HG02623 (cell line): ENCODE measurements around the gene PARVB.

Experiments
- ATAC-seq: cut with Tn5 transposase; IDR thresholded peaks from one replicate; pipeline ENCODE4 v1.9.1; 2021; ENCODE audit warnings: moderate library complexity; ENCODE audit not compliant: unreplicated experiment

Gene PARVB

DNA sequence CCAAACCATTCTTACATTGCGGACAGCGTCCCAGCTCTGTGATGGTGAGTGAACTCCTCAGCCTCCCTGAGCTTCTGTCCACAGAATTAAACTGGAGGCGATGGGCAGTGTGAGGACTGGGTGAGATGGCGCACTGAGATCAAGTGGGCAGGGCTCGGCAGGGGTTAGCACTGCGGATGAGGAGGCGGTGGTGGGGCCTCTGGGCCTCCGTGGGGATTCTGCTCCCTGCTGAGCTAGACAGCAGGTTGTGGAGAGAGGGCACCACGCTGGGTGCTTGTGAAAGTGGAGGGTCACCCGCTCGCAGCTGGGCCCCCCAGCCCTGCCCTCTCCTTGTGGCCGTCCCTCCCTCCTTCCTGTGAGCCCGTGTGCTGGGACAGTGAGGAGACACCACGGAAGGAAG is 131.0 kb downstream of the PARVB start:
- ATAC-seq: no peak

DNA sequence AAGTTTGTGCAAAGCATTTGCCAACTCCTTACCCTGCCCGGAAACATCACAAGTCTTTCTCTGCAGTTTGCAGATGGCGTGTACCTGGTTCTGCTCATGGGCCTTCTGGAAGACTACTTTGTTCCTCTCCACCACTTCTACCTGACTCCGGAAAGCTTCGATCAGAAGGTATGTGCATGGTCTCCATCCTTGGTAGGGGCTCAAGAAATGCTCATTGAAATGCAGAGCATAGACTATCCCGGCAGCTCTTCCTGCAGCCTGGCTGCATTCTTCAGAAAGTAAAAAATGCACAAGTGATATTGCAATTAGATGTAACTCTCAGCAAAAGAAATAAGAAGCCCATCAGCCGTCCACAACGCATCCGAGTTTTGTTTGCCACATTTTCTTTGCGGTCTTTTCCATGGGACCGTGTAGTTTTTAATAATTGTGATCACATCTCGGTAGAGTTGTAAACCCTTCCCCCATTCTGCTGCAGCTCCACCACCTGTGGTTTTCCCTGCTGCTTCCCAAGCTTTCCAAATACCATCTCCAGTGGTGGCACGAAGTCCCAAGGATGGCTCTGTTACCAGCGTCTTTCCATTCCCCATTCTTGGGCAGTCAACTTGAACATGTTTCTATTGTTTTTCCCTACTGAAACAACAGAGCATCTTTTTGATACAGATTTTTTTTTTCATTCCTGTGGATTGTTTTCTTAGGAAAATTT is 134.0 kb downstream of the PARVB start:
- no peak for ATAC-seq

DNA sequence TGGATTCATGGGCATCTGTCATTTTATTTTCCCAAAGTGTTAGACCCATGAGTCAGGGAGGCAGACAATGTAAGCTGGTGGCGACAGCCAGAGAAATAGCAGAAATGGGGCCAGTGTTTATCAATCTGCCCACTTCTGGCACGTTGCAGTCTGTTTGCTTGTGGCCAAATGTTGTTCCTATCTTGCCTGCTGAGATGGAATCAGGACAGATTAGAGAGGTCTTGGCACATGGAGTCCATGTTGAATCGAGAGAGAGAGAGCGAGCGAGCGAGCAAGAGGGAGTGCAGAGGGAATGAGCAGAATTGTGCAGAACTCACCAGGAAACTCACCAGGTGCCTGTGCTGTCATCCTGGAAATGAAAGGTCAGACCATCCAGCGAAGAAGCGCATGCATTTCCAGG is 134.7 kb downstream of the PARVB start:
- ATAC-seq: no peak

DNA sequence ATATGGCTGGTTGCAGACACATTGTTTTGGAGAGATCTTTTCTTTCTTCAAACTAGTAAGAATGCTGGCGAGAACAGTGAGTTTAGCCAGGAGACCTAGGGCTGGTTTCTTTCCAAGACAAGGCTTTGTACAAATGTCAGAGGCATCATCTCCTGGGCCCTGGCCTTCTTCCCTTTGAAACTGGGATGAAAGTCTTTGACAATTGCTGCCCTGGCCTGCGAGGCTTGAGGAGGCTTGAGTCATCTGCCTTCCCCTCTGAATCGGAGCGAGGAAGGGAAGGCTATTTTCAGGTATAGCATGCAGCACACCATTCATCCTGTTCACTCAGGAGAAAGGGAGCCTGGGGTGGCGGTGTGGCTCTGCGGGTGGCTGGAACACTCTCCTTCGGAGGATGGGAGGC is 135.1 kb downstream of the PARVB start:
- no peak for ATAC-seq

DNA sequence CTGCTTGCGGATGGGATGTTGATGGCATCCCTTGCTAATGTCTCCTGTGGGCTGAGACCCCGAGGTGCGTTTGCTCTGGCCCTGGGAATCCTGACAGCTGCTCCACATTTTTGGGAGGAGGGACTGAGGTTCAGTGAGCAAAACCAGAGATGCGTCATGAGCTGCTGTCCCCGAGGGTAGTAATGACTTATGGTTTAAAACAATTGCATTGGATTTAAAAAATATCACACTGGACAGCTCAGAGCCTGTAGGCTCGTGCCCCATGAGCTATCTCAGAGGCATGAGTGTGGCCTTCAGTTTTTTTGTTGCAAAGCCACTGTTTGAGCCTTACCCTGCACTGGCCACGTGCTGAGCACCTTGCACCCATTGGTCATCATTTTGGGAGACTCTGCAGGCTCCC is 135.7 kb downstream of the PARVB start:
- ATAC-seq: no peak

DNA sequence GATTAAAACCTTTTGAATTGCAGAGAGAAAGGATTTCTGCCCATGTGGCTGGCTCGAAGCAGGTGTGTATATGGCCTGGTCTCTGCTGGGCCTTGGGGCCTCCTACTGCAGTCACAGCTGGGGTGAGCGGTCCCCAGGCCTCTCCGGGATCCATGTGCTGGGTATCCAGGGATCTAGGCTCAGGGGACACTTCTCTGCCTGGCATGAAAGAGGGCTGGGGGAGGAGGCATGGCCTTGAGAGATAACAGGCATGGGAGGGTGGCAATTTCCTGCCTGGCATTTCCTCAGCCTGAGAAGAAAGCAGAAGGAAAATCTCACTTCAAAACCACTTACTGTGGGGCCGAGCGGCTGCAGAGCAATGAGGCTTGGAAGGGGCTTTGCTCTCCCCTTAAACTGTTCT is 136.3 kb downstream of the PARVB start:
- ATAC-seq: no peak

DNA sequence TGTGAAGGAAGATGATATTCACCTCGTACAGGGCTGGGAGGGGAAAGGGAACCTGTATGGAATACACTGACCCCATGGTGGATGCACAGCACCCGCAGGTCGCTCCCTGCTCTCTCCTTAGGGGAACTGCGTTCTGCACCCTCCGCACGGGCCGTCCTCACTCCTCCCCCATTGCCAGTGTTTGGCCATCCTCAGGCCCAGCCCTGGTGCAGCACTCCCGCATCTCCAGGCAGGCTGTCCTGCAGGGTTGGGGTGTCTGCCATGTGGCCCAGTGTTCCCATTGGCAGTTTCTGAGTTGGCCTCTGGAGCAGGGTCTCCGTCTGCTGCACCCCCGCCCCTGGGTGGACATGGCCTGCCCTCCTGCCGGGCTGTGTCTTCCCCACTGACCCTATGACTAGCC is 137.6 kb downstream of the PARVB start:
- no peak for ATAC-seq

DNA sequence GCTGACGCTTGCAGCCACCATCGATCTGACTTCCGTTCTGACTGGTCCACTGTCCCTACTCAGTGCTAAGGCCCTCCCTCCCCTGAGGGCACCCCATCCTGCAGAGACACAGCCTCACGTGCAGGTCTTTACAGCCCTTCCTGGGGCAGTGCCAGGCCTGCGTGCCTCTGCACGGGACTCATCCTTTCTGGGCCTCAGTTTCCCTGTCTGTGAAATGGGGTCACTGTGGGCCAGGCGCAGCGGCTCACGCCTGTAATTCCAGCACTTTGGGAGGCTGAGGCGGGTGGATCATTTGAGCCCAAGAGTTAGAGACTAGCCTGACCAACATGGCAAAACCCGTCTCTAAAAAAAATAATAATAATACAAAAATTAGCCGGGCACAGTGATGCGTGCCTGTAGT is 138.9 kb downstream of the PARVB start:
- ATAC-seq: no peak

DNA sequence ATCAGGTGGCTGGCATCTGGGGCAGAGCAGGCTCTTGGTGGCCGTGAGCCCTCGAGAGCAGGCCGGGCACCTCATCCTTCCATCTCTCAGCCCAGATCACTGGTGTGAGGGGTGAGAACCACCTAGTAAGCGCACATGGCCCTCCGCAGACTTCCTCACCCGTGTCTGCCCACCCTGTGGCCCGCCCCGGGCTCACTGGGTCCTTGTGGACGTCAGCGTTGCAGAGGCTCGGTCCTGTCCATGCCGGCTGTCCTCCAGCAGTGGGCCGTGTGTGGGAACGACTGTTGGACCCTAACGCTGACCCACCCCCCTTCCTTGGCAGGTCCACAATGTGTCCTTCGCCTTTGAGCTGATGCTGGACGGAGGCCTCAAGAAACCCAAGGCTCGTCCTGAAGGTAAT is 139.4 kb downstream of the PARVB start:
- ATAC-seq: no peak

DNA sequence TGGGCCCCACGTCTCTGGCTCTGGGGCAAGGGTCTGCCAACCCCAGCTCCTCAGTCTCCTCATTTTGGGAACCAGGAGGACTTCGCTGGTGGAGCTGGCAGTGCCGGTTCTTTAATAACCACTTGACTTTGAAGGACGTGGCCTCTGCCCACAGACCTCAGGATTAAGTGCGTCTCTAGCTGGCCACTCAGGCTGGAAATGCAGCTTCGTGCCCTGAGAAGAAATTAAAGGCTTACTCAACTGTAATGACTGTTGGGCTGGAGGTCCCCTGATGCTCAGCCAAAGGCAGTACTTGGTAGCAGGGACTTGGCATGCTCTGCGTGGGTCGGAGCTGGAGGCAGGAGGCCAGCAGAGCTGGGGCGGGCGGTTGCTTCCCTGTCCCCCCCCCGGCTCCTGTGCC is 139.9 kb downstream of the PARVB start:
- no peak for ATAC-seq

DNA sequence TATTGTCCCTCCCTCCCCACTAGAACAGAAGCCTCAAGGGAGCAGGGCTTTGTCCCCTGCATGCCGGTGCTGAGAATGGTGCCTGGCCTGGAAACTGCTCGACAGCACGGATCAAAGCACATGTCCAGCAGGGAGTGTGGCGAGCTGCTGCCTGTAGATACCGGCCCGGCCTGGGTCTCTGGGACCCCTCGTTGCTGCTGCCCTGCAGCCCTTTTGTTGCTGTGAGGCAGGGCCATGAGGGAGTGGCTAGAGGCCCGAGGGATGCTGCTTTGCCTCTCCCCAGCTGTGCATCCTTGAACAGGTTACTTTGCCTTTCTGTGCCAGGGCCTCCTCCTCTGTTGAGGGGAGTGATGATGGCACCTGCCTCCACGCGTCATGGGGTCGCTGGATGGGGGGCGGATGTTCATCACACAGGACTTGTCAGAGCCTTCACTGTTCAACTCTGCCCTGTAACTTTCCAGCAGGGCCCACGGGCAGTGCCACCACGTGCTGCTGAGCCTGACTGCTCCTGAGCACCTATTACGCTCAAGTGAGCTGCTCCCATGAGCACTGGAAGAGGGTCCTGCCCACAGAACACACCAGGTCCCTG is 141.3 kb downstream of the PARVB start:
- no peak for ATAC-seq

DNA sequence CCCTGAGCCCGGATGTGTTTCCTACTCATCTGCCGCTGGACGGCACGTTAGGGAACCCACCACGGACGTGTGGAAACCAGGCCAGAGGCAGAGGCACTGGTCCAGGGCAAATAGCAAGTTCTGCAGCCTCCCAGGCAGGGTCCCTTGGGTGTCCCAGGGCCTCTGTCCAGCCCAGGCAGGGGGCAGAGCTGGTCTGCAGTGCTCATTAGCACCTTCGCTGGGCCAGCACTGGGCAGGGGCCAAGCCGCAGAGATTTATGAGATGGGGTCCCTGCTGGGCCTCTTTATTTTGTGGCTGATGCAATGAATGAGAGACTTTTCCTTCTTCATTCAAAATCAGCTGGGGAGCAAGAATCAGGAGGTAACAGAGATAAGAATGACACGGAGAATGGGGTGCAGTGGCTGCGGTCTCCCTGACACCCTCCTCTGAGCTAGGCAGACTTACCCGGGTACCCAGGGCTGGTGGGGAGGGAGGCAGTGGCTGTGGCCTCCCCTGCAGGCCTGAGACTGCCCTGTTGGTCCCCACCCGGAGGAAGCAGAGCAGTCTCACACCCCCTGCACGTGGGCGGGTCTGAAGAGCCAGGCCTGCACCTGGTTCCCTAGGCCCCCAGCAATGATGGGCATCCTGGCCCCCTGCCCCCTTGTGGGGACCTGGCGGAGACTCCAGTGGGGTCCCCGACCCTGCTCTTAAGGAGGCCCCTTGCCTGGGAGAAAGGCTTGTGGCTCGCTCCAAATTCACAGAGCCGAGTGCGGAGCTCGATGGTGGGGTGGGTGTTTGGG is 142.6 kb downstream of the PARVB start:
- ATAC-seq: no peak

DNA sequence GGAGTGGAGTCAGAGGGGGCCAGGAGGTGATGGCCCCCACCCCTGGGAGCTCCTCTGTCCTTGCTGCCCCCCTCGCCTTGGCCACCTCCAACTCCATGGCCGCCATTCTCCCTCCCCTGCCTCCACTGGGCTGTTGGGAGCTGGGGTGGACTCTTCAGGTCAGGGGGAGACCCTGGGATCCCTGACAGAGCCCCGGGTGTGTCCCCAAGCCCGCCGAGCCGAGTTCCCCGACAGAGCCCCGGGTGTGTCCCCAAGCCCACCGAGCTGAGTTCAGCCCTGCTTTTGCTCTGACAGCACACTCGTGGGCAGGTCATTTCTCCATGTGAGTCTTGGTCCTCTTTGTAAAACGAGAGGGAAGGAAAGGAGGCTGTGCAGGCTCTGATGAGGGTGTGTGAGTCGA is 143.4 kb downstream of the PARVB start:
- no peak for ATAC-seq

DNA sequence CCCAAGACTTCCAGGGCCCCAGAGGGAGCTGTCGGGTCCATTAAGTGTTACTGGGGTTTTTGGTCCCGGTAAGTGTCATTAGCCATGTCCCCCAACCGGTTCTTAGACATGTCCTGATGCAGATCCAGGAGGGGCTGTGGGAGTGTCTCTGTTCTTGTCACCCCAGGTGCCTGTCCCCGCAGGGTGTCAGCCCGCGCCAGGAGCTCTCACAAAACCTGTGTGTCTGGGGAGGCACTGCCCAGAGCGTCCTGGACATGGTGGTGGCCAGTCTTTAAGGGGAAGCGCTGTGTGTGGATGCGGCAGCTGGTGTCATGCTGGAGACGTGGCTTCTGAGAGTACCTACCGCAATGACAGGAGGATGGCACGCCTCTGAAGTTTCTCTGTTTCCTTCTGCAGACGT is 144.1 kb downstream of the PARVB start:
- no peak for ATAC-seq

DNA sequence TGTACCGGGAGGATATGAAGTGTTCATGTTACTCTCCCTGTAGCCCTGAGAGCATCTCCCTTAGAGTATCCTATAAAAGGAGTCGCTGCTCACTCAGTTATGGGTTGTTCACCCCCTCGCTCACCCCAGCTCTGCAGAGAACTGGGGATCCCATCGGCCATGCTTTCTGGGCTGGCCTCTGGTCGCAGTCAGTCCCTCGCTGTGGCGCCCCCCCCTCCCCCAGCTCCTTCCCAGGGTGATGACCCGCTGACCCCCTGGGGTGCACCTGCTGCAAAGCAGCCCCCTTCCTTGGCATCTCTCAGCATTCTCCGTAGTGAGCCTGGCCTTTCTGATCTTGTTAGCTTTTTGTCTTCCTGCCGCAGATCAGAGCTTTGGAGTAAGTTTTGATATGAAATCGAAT is 146.4 kb downstream of the PARVB start:
- ATAC-seq: no peak

DNA sequence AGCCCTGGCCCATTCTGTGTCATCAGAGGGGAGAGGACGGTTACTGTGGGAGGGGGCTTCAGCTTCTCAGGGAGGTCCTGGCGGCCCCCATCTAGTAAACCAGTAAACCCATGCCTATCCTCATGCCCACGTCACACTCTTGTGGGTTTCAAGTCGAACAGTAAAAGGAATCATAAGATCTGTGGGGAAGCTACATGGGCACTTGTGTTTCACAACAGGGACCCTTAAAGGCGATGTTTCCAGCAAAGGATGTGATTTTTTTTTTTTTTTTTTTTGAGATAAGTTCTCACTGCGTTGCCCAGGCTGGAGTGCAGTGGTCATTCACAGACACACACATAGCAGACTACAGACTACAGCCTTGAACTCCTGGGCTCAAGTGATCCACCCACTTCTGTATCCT is 147.5 kb downstream of the PARVB start:
- ATAC-seq: no peak

DNA sequence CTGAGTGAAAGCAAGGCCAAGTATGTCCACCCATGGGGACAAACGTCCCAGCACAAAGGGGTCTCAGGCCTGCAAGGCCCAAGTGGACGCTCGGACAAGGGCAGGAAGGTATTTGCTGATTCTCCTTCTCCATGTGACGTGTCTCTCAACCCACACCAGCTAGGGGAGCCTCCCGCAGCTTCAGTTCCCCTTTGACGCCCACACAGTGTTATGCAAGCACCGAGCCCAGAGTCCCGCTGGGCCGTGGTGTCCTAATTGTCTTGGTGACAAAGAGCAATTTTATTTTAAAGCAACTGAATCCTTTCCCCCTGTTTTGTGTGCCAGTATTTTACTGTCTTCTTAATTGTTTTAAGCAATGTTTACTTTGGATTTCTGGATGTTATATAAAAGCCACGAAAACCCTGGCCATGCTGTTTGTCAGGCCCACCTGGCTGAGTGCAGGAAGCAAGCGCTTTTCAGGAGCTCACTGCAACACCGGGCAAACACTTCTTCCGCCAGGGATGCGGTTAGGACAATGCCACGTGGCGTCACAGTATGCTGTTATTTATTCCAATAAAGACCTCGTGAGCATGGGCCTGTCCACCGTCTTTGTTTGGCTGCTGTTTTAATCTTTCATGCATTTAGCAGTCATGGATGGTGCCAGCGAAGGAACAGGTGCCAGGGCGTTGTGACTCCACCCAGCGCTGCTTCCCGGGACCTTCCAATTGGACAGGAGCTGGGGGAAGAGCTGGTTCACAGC is 148.4 kb downstream of the PARVB start:
- ATAC-seq: no peak

DNA sequence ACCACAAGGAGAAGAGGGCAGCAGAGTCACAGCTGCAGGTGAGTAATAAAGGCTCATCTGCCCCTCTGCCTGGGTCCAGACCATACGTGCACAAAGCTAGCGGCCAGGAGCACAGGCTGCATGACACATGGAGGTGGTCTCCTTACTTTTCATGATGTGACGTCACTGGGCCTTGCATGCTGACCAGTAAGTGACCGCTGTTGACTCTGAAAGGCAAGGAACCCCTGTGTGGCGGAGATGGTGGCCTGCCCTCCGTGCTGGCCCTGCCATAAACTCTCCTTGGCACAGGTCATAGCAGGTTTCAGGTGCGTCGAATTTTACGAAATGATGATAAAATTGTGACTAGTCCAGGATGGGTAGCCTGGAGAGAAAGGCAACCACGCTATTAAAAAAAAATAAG is 149.1 kb downstream of the PARVB start:
- no peak for ATAC-seq

DNA sequence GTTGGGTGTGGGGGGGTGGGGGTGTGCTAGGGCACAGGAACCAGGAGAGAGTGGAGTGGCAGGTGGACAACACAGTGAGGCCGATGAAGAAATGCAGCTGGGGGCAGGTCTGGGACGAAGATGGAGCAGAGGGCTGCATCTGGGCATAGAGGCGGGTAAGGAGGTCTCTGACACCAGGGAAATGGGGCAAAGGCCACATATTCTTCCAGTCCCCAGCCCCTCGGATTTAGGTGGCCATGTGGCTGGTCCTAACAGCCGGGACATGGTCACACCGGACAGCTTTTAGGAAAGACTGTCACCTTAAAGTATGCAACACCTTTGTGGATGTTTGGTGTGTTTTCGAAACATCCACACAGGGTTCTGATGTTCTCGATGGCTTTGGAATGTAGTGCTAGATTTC is 151.6 kb downstream of the PARVB start:
- ATAC-seq: no peak

DNA sequence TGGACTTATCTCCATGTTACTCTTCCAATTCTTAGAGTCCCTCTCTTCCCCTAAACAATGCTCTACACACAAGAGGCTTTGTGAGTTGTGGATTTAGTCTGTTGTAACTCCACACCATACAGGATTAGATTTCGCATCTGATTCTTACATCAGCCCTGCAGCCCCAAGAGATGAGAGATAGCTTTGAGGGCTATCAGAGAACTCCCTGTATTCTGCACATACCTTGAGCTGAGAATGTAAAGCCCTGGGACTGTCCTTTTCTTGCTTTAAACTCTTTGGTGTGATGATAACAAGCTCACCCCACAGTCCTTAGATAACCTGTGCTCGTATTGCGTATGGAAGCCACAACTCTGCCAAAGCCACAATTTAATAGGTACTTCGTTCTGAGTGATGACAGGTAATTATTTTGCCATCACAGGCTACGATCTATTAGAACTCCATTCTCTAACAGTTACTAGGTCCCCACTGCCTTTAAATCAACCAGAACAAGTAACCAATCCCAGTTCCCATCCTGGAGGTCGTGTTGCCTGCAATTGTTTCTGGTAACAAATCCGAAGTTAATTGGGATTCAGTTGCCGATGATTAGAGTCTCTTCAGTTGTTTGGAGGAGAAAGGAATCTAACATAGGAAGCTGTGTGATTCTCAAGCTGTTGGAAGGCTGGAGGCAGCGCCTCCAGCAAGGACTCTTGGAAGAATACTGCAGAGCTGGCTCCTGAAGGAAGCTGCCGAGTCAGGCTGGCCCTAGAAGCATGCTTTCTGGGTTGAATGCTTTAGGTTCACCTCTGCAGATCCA is 155.3 kb downstream of the PARVB start:
- no peak for ATAC-seq
